GM13976 (cell line): ENCODE data around the gene EHD4.

Experiments used
- DNase-seq: peaks from one replicate; pipeline ENCODE4 v3.0.0; 2012; ENCODE audit warnings: low spot score
- in situ Hi-C: fragments of 300-500 bp; cut with MboI; formaldehyde crosslinking; loops from one replicate; pipeline ENCODE4 v1.12.0; 2022; ENCODE audit warnings: low sequenced_read_pairs, mixed read lengths, inconsistent platforms; ENCODE audit not compliant: unreplicated experiment
- TF ChIP-seq, protein P1 (sequence below): IDR thresholded peaks from 2 replicates; pipeline ENCODE4 v1.5.1; 2012; ENCODE audit warnings: borderline replicate concordance, mild to moderate bottlenecking; ENCODE audit not compliant: insufficient read depth; ENCODE audit errors: extremely low read depth, missing control alignments, control extremely low read depth

The EHD4 gene

DNA sequence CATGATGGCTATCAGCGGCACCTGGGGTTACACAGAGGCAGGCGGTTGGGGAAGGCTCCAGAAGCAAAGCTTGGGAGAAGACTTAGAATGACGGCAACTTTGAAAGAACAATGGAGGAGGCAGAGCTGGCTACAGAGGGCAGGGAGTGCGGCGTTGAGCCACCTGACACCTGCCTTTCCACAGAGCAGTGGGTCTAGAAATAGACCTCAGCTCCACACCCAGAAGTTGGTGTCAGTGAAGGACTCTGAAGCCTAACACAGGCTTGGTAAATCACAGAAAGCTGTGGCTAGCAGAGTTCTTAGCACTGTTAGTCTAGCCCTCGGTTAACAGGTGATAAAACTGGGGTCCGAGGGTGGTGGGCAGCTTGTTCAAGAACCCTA is 23.1 kb upstream of the EHD4 start:
- no peak for DNase-seq
- TF ChIP-seq, protein P1, sequence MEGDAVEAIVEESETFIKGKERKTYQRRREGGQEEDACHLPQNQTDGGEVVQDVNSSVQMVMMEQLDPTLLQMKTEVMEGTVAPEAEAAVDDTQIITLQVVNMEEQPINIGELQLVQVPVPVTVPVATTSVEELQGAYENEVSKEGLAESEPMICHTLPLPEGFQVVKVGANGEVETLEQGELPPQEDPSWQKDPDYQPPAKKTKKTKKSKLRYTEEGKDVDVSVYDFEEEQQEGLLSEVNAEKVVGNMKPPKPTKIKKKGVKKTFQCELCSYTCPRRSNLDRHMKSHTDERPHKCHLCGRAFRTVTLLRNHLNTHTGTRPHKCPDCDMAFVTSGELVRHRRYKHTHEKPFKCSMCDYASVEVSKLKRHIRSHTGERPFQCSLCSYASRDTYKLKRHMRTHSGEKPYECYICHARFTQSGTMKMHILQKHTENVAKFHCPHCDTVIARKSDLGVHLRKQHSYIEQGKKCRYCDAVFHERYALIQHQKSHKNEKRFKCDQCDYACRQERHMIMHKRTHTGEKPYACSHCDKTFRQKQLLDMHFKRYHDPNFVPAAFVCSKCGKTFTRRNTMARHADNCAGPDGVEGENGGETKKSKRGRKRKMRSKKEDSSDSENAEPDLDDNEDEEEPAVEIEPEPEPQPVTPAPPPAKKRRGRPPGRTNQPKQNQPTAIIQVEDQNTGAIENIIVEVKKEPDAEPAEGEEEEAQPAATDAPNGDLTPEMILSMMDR, result no peak
- in situ Hi-C loops, result loop anchor here (10.0 kb wide), 1 partner anchor 139 kb away; no protein-coding TSS in a partner anchor

DNA sequence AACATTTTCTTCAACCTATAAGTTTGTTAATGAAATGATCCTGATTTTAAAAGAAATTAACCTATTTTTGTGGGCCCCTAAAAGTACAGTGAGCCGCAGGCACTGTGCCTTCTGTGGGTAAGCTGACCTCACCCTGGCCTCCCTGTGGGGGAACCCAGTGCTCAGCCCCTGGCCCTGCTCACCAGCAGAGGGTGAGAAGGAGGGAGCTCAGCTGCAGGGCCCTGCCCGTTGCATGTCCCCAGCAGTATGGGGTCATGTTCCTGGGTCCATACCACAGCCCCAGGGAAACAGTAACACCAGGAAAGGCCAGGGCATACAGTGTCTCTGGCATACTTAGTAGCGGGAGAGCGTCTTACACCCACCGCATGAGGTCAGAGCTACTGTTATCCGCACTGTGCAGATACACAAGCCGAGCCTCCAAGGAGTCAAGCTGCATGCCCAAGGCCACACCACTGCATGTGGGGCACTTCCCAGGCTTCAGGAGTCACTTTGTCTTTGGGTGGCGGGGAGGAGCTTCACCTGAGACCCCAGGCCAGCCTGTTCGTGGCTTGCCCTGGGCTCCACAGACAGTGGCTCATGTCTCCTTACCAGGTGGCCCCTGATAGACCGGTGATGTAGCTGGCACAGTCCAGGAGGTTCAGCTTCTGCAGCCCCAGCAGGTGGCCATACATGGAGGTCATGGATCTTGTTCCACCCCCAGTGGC is 22.6 kb upstream of the EHD4 start:
- no peak for DNase-seq
- in situ Hi-C loops, result loop anchor here (5.0 to 10.0 kb wide), 2 partner anchors 67 to 140 kb away; no protein-coding TSS in a partner anchor
- TF ChIP-seq, protein P1, result no peak

DNA sequence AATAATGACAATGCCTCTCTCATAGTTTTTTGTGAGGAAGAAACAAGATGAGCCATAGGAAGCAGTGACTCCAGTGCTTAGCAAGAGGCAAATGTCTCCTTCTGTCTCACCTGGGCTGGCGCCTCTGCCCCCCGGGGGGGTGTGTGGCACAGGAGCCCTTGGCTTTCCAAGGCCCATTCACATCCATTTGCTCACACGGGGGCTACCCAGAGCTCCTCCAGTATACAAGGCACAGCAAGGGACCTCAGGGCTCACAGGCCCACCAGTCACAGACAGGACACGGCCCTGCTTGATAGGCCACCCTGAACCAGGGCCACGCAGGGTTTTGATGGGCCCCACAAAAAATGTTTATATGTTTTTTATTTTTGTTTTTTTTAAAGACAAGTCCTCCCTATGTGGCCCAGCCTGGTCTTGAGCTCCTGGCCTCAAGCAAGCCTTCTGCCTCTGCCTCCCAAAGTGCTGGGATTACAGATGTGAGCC is 21.9 kb upstream of the EHD4 start:
- in situ Hi-C loops, result loop anchor here (5.0 to 10.0 kb wide), 2 partner anchors 68 to 141 kb away; no protein-coding TSS in a partner anchor
- TF ChIP-seq, protein P1, result no peak
- DNase-seq, result no peak

DNA sequence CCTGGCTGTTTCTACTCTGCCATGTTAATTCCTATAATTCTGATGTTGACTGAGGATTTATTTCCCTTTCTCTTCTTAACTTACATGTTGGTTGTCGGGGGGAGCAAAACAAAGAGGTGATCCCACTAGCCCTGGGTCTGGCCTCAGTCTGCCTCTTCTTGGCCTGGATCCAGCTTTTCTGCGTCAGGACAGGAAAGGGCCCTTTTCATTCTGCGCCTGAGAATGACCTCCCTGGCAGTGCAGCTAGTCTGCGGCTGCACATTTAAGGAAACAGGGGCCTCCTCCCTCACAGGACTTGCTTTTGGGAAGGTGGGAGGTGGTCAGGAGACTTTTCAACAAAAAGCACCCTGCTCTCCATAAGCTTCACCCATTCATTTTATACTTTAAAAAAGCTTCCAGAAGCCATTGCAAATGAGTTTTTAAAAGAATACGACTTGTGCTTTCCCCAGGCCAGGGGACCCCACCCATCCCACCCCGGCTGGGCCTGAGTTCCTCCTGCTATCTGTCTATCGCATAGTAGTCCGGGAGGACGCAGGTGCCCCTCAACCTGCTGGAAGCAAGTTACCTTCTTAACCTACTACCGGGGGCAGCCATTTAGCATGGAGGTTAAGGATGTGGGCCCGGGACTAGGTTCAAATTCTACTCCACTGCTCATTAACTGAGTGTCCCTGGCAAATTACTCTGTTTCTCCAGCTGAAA is 21.3 kb upstream of the EHD4 start:
- in situ Hi-C loops, result loop anchor here (5.0 to 10.0 kb wide), 2 partner anchors 69 to 141 kb away; no protein-coding TSS in a partner anchor
- no peak for DNase-seq
- TF ChIP-seq, protein P1, result no peak

DNA sequence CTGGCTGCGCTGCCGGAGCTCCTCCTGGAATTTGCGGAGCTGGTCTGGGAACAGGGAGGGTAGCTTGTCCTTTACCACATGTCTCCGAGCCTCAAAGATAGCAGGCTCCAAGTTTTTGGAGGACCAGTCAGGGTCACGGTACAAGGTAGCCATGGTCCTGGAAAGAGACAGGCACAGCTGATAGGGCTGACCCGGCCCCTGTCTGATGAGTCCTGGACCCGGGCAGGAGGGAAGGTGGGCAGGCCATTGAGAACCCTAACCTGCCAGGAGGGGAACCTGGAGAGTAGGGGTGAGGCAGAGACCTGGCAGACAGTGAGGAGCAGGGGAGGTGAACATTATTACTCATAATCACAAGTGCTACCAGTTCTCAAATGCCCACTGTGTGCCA is 20.4 kb upstream of the EHD4 start:
- TF ChIP-seq, protein P1, result no peak
- no peak for DNase-seq
- in situ Hi-C loops, result loop anchor here (5.0 to 10.0 kb wide), 2 partner anchors 70 to 142 kb away; no protein-coding TSS in a partner anchor

DNA sequence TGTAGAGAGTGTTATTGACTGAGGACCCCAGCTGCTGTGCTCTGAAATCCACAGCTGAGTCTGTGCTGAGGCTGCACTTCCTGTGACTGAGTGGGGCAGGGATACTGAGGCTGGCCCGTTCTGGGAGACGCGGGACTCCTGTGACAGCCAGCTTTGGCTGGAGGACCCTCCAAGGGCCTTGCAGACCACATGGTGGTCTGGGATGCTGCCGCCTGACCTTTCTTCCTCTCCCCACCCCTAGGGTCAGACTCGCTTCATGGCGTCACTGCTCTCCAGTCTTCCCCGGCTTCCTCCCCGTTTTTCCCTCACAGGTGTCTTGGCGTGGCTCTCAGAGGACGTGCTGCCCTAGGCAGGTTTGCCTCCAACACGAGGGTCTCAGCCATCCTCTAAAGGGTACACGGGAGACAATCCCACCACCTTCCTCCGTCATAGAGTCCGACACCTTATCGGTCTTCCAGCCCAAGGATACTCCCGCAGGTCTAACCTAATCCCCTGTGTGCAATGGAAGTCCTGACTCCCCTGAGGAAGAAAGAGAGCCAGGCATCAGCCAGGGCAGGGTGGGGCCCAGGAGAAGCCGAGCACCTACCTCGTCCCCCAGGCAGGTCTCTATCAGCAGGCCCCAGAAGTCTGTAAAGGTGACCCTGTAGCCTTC is 19.9 kb upstream of the EHD4 start:
- no peak for DNase-seq
- in situ Hi-C loops, result loop anchor here (5.0 to 10.0 kb wide), 2 partner anchors 70 to 143 kb away; no protein-coding TSS in a partner anchor
- TF ChIP-seq, protein P1, result no peak
